DOHH2 (cell line): ENCODE data around the gene ALK.

Source experiments
- EZH2phosphoT487 ChIP-seq: fragments of 200-600 bp; sonication (generic); IDR thresholded peaks from 2 replicates; pipeline ENCODE4 v1.6.1; 2017; ENCODE audit warnings: borderline replicate concordance, mild to moderate bottlenecking, antibody characterized with exemption, low read length, moderate library complexity, mixed read lengths
- TF ChIP-seq, protein P1 (sequence below): fragments of 200-600 bp; sonication (generic); IDR thresholded peaks from one replicate; pipeline ENCODE4 v1.5.1; 2014; ENCODE audit warnings: antibody characterized with exemption, mild to moderate bottlenecking, low read depth, low read length; ENCODE audit not compliant: poor library complexity, severe bottlenecking

DNA sequence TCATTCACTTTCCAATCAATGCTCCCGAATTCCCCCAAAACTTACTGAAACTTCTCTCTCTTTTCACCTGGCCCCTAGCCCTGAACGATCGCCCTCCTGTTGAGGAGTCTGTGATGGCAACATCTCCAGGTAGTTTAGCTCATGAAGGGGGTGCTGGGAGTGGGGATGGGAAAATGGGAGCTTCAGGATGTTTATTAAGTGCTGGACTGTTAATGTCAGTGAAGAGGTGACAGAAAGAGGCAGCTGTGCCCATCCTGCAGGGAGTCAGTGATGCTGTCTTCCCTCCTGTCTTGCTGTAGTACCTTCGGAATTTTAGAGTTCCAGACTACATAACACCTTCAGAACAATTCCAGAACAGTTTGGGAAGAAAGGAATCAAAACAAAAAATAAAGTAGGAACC, 308.8 kb downstream of the ALK start:
- TF ChIP-seq, protein P1, sequence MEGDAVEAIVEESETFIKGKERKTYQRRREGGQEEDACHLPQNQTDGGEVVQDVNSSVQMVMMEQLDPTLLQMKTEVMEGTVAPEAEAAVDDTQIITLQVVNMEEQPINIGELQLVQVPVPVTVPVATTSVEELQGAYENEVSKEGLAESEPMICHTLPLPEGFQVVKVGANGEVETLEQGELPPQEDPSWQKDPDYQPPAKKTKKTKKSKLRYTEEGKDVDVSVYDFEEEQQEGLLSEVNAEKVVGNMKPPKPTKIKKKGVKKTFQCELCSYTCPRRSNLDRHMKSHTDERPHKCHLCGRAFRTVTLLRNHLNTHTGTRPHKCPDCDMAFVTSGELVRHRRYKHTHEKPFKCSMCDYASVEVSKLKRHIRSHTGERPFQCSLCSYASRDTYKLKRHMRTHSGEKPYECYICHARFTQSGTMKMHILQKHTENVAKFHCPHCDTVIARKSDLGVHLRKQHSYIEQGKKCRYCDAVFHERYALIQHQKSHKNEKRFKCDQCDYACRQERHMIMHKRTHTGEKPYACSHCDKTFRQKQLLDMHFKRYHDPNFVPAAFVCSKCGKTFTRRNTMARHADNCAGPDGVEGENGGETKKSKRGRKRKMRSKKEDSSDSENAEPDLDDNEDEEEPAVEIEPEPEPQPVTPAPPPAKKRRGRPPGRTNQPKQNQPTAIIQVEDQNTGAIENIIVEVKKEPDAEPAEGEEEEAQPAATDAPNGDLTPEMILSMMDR, result no peak
- TF ChIP-seq EZH2phosphoT487, result no peak
